A549 (cell line): ENCODE measurements around the gene ATP9B. TPM values are rescaled to one million over a fixed set of nuclear protein-coding genes. Genes with fewer than 3 reads are reported as not detected.

Experiments used
- ATAC-seq, 2 experiments: fragments of 200-7000 bp in 1 of 2; fragments of >200 bp in 1 of 2; cut with Nextera tagmentation in 1 of 2; cut with Tn5 transposase in 1 of 2; 3 replicates each; pipeline versions ENCODE4 v1.8.0 to v1.9.1; 2018 to 2020; ENCODE audit warnings: mild to moderate bottlenecking in 1 of 2, moderate library complexity in 1 of 2
- CTCF ChIA-PET: fragments of 300-600 bp; sonication (Branson Sonifier 250); formaldehyde crosslinking; extraction: SDS; loops from one replicate; lab custom pipeline; 2021; ENCODE audit warnings: antibody characterized with exemption, inconsistent platforms; lab: Yijun Ruan, JAX
- POLR2A ChIA-PET: fragments of 350-600 bp; formaldehyde crosslinking; extraction: SDS; loops from one replicate; lab custom pipeline; 2021; ENCODE audit warnings: antibody characterized with exemption, inconsistent platforms; lab: Yijun Ruan, JAX
- DNase-seq, 2 experiments: peaks; one replicate each; pipeline versions ENCODE4 v3.0.0 to v3.0.0-alpha.2; 2011 to 2016; ENCODE audit warnings: low read depth in 1 of 2, low spot score in 1 of 2
- FAIRE-seq: peaks from 2 replicates; lab custom pipeline; 2011; peaks lifted over from hg19 to GRCh38; lab: Jason Lieb, UNC
- H3K27ac ChIP-seq, 2 experiments: fragments of >200 bp; sonication (Bioruptor Twin); formaldehyde crosslinking; 3 replicates each; pipeline ENCODE4 v1.5.1; 2016 to 2017
- H3K4me1 ChIP-seq: fragments of >200 bp; sonication (Bioruptor Twin); formaldehyde crosslinking; 3 replicates; pipeline ENCODE4 v1.6.1; 2016
- H3K4me2 ChIP-seq: fragments of >200 bp; sonication (Bioruptor Twin); formaldehyde crosslinking; 3 replicates; pipeline ENCODE4 v1.6.1; 2016
- H3K4me3 ChIP-seq: fragments of >200 bp; sonication (Bioruptor Twin); formaldehyde crosslinking; 3 replicates; pipeline ENCODE4 v1.5.1; 2016
- H3K9me3 ChIP-seq: fragments of >200 bp; sonication (Bioruptor Twin); formaldehyde crosslinking; 3 replicates; pipeline ENCODE4 v1.6.1; 2016
- BCL3 ChIP-seq: fragments of >200 bp; sonication (Bioruptor Twin); formaldehyde crosslinking; IDR thresholded peaks from 3 replicates; pipeline ENCODE4 v1.6.1; 2016
- BHLHE40 ChIP-seq: IDR thresholded peaks from 2 replicates; pipeline ENCODE4 v1.6.1; 2012; ENCODE audit warnings: low read depth, low read length, inconsistent platforms
- CBX2 ChIP-seq: fragments of 200-600 bp; sonication (generic); IDR thresholded peaks from 2 replicates; pipeline ENCODE4 v1.6.1; 2016; ENCODE audit warnings: low read depth, mild to moderate bottlenecking, borderline replicate concordance
- E2F6 ChIP-seq: IDR thresholded peaks from 2 replicates; pipeline ENCODE4 v1.6.1; 2012; ENCODE audit warnings: low read depth, borderline replicate concordance
- EHF ChIP-seq: fragments of 250-450 bp; sonication (Bioruptor Pico); IDR thresholded peaks from 2 replicates; pipeline ENCODE4 v1.5.0; 2020; ENCODE audit warnings: mild to moderate bottlenecking
- ELK1 ChIP-seq: fragments of 150-350 bp; IDR thresholded peaks from 2 replicates; pipeline ENCODE4 v1.6.1; 2014; ENCODE audit warnings: low read depth, mild to moderate bottlenecking, low read length
- FOXS1 ChIP-seq: fragments of 250-450 bp; sonication (Bioruptor Pico); IDR thresholded peaks from 2 replicates; pipeline ENCODE4 v1.5.0; 2020; ENCODE audit warnings: mild to moderate bottlenecking, moderate library complexity
- HES2 ChIP-seq: fragments of >200 bp; sonication (Bioruptor Twin); formaldehyde crosslinking; IDR thresholded peaks from 2 replicates; pipeline ENCODE4 v1.6.1; 2016
- HOXB5 ChIP-seq: fragments of 250-450 bp; sonication (Bioruptor Pico); IDR thresholded peaks from 2 replicates; pipeline ENCODE4 v1.5.0; 2020; ENCODE audit warnings: mild to moderate bottlenecking, moderate library complexity
- KDM5A ChIP-seq: fragments of 200-600 bp; sonication (generic); IDR thresholded peaks from 2 replicates; pipeline ENCODE4 v1.6.1; 2016; ENCODE audit warnings: antibody characterized with exemption, mild to moderate bottlenecking
- MAFK ChIP-seq: fragments of 450-650 bp; IDR thresholded peaks from 2 replicates; pipeline ENCODE4 v1.6.1; 2014; ENCODE audit not compliant: partially characterized antibody
- MAZ ChIP-seq: fragments of 150-350 bp; IDR thresholded peaks from 2 replicates; pipeline ENCODE4 v1.6.1; 2014; ENCODE audit warnings: antibody characterized with exemption, low read depth, low read length, borderline replicate concordance
- NPAS2 ChIP-seq: fragments of 250-450 bp; sonication (Bioruptor Pico); IDR thresholded peaks from 2 replicates; pipeline ENCODE4 v1.8.0; 2022; ENCODE audit warnings: mild to moderate bottlenecking, moderate library complexity, borderline replicate concordance
- PBX3 ChIP-seq: IDR thresholded peaks from 2 replicates; pipeline ENCODE4 v1.6.1; 2012
- RAD21 ChIP-seq, 2 experiments: fragments of >200 bp in 1 of 2; sonication (Bioruptor Twin) in 1 of 2; formaldehyde crosslinking in 1 of 2; IDR thresholded peaks in 1 of 2; conservative IDR thresholded peaks in 1 of 2; 2 replicates in 1 of 2; 3 replicates in 1 of 2; pipeline ENCODE4 v1.6.1; 2012 to 2018; ENCODE audit warnings: inconsistent platforms in 1 of 2
- REST ChIP-seq: fragments of 200-600 bp; sonication (generic); IDR thresholded peaks from 2 replicates; pipeline ENCODE4 v1.6.1; 2016; ENCODE audit warnings: antibody characterized with exemption, mild to moderate bottlenecking, moderate library complexity
- ZNF302 ChIP-seq: fragments of 250-450 bp; sonication (Bioruptor Pico); IDR thresholded peaks from 2 replicates; pipeline ENCODE4 v1.9.0; 2021; ENCODE audit warnings: inconsistent platforms, mild to moderate bottlenecking, moderate library complexity
- WGBS: methylation state at CpG from one replicate; pipeline ENCODE4 v1.1.6; 2017; ENCODE audit errors: missing lambda C conversion rate; 5-methylcytosine and 5-hydroxymethylcytosine counted together
- polyA plus RNA-seq, 4 experiments: library from polyadenylated mRNA; depleted of rRNA in 3 of 4; stranded (reverse); fragments of >200 nt; fragmentation: RNase III in 1 of 4; extraction: RNeasy Plus Mini Kit Qiagen cat#74134 plus additional on column Dnase treatment in 1 of 4; gene quantifications; 2 replicates in 3 of 4; 3 replicates in 1 of 4; pipeline ENCODE4 v1.2.3, GENCODE V29; 2011 to 2017

The ATP9B gene
- polyA plus RNA-seq, 2 of the 4 experiments (the other 2 are of a cell fraction) = 22.6 to 35.7 TPM

GRCh38 chr18:79354350-79354749 lies 285.2 kb downstream of the ATP9B start:
- TF ChIP-seq NPAS2 (CRISPR knock-in tag) = no peak
- no peak for TF ChIP-seq CBX2
- no peak for TF ChIP-seq ZNF302 (CRISPR knock-in tag)
- no peak for TF ChIP-seq KDM5A
- TF ChIP-seq HES2 = no peak
- TF ChIP-seq E2F6 = no peak
- TF ChIP-seq HOXB5 (CRISPR knock-in tag) = no peak
- TF ChIP-seq ELK1 = no peak
- TF ChIP-seq MAZ = no peak
- no peak for TF ChIP-seq REST
- no peak for TF ChIP-seq PBX3
- TF ChIP-seq FOXS1 (CRISPR knock-in tag) = no peak
- no peak for TF ChIP-seq BHLHE40
- no peak for TF ChIP-seq BCL3
- TF ChIP-seq RAD21 (conservative IDR thresholded peaks at IDR 0.05 in 1 of 2, IDR thresholded peaks at IDR 0.05 in 1 of 2) = no peak
- TF ChIP-seq MAFK = no peak
- TF ChIP-seq EHF (CRISPR knock-in tag) = no peak
- TF ChIP-seq, all 56 proteins: peak for 0
- WGBS = 87% methylated on average over 8 of the region's 8 CpGs
- POLR2A ChIA-PET = no interaction called here
- no peak overlapping the region for H3K4me2 ChIP-seq
- H3K4me1 ChIP-seq = no peaks in the 10 kb centered on the region
- ATAC-seq (no peak), FAIRE-seq (no peak), DNase-seq (no peak)
- no peak overlapping the region for H3K27ac ChIP-seq
- CTCF ChIA-PET = no interaction called here
- H3K4me3 ChIP-seq = no peak overlapping the region
- no peaks in the 10 kb centered on the region for H3K9me3 ChIP-seq
